RWPE2 (cell line): ENCODE data around the gene MS4A10.
"Not testable (repeated sequence)": the region's sequence is repeated elsewhere in the genome, so short reads cannot be mapped to it uniquely, and the experiment has no call there.

Experiments used
- ATAC-seq: fragments of 200-7000 bp; cut with Tn5 transposase; 3 replicates; pipeline ENCODE4 v1.9.1; 2021; ENCODE audit warnings: low read depth
- DNase-seq: peaks from one replicate; pipeline ENCODE4 v3.0.0-alpha.2; 2020; ENCODE audit warnings: low spot score
- H3K27ac ChIP-seq: fragments of 450-650 bp; 2 replicates; pipeline ENCODE4 v1.5.1; 2017; ENCODE audit warnings: mild to moderate bottlenecking; ENCODE audit not compliant: poor library complexity, severe bottlenecking
- H3K27me3 ChIP-seq: fragments of 250-450 bp; sonication (Bioruptor Pico); 2 replicates; pipeline ENCODE4 v1.5.1; 2021; ENCODE audit warnings: mild to moderate bottlenecking, moderate library complexity; ENCODE audit not compliant: insufficient read depth, poor library complexity, severe bottlenecking
- H3K36me3 ChIP-seq: fragments of 250-450 bp; sonication (Bioruptor Pico); 2 replicates; pipeline ENCODE4 v1.5.1; 2020; ENCODE audit warnings: low read depth, mild to moderate bottlenecking, moderate library complexity
- H3K4me1 ChIP-seq: fragments of 250-450 bp; sonication (Bioruptor Pico); 2 replicates; pipeline ENCODE4 v1.5.1; 2021; ENCODE audit warnings: mild to moderate bottlenecking, moderate library complexity; ENCODE audit not compliant: insufficient read depth, poor library complexity, severe bottlenecking
- H3K4me3 ChIP-seq: fragments of 250-450 bp; sonication (Bioruptor Pico); 2 replicates; pipeline ENCODE4 v1.5.1; 2021; ENCODE audit warnings: mild to moderate bottlenecking, moderate library complexity; ENCODE audit not compliant: severe bottlenecking
- H3K9me3 ChIP-seq: fragments of 250-450 bp; sonication (Bioruptor Pico); 2 replicates; pipeline ENCODE4 v1.5.1; 2021; ENCODE audit warnings: mild to moderate bottlenecking, moderate library complexity; ENCODE audit not compliant: severe bottlenecking
- TF ChIP-seq, protein P1 (sequence below): fragments of 450-650 bp; IDR thresholded peaks from one replicate; pipeline ENCODE4 v1.5.1; 2017; ENCODE audit warnings: mild to moderate bottlenecking, moderate library complexity; ENCODE audit not compliant: poor library complexity, severe bottlenecking

MS4A10 gene

DNA sequence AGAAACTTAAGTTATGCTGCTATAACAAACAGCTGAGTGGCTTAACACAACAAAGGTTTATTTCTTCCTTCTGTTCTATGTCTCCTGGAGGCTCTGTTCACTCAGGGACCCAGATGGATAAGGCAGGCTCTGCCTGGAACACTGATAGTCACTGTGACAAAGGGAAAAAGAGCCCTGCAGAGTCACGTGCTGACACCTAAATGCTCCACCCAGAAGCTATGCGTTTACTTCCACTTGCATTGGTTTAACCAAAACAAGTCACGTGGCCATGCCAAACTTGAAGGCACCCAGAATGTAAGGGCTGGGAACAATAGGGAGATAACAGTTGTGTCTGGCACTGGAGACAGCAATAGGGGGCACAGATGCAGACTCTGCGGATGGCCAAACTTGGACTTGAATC is 31.8 kb upstream of the MS4A10 start:
- no peaks in the 10 kb centered on the region for H3K27me3 ChIP-seq
- H3K27ac ChIP-seq: no peak overlapping the region
- no peaks in the 10 kb centered on the region for H3K9me3 ChIP-seq
- ATAC-seq (no peak), DNase-seq (no peak)
- no peaks in the 10 kb centered on the region for H3K4me1 ChIP-seq
- no peaks in the 10 kb centered on the region for H3K36me3 ChIP-seq
- TF ChIP-seq, protein P1, sequence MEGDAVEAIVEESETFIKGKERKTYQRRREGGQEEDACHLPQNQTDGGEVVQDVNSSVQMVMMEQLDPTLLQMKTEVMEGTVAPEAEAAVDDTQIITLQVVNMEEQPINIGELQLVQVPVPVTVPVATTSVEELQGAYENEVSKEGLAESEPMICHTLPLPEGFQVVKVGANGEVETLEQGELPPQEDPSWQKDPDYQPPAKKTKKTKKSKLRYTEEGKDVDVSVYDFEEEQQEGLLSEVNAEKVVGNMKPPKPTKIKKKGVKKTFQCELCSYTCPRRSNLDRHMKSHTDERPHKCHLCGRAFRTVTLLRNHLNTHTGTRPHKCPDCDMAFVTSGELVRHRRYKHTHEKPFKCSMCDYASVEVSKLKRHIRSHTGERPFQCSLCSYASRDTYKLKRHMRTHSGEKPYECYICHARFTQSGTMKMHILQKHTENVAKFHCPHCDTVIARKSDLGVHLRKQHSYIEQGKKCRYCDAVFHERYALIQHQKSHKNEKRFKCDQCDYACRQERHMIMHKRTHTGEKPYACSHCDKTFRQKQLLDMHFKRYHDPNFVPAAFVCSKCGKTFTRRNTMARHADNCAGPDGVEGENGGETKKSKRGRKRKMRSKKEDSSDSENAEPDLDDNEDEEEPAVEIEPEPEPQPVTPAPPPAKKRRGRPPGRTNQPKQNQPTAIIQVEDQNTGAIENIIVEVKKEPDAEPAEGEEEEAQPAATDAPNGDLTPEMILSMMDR: no peak
- no peak overlapping the region for H3K4me3 ChIP-seq

DNA sequence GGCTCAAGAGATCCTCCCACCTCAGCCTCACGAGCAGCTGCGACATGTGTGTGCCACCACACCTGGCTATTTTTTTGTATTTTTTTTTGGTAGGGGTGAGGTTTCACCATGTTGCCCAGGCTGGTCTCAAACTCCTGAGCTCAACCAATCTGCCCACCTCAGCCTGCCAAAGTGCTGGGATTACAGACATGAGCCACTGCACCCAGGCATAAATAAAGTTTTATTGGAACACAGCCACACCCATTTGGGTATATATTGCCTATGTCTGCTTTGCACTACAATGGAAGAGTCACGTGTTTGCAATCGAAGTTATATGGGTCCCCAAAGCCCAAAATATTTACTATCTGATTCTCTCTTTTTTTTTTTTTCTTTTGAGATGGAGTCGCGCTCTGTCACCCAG is 30.2 kb upstream of the MS4A10 start:
- no peak for ATAC-seq
- TF ChIP-seq, protein P1: no peak
- Histone ChIP-seq H3K27me3 (no peaks in the 10 kb centered on the region), H3K27ac (no peak overlapping the region), H3K4me1 (no peaks in the 10 kb centered on the region), H3K36me3 (no peaks in the 10 kb centered on the region), H3K4me3 (no peak overlapping the region), H3K9me3 (no peaks in the 10 kb centered on the region)
- no peak for DNase-seq

DNA sequence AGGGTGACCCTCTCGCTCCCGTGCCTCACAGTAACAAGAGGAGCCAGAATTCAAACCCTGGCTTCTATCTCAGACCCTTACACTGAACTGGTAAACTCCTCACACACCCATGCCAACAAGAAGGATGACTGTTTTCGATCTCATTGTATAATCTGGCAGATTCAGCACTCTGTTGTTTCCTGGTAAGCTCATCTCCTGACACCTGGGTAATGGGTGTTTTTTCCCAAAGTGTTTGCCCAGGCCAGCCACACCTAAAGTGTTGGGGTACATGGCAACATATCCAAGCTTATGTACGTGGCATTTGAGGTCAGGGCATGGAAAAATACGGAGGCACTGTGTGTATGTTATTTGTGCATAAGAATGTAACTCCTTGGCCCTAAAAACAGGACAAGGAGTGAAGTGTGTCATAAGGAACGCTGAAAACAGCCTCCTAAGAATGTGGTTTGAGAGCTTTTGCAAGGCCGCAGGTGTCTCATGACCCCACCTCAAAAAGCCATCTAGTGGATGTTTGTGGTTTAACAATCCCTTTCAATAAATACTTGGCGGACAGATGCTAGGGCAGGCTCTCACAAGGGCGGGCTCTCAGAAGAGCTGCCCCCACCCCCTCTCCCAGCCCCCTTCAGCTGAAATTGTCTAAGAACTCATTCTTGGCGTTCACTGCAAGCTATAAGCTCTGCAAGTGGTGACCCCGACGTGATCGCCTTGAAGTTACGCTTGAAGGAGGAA is 28.7 kb upstream of the MS4A10 start, which contains the start of gene MS4A15:
MS4A15 (plus strand) TSS at position 561 of the 726 bp plus-strand sequence. CDS start 6,867 bp downstream, outside the sequence.
- ATAC-seq: no peak
- no peak for DNase-seq
- H3K27me3 ChIP-seq: peaks cover 4% of the 10 kb centered on the region

DNA sequence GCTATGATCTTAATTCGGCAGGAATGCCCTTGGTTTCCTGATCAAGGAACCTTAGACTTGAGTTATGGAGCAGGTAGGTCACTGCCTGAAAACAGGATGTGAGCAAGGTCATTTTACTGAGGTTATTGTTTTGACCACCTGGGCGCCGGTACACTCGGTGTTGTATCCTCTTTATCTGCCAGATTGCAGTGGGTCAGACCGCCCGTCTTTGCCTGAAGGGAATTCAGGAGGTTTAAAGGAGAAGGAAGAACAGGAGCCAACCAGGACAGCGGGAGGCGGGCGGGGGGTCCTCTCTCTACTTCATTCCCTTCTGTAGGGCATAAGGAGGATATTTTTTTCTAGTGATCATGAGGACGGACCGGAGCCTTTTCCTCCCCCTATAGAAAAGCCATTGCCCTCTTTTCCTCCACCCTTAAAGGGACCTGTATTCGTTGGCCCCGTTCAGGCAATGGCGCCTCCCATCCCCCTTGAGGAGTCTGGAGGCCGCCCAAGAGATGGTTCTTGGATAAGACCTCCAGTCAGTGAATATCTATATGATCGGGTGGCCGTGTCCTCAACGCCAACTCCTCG is 27.8 kb upstream of the MS4A10 start:
- TF ChIP-seq, protein P1: no peak
- H3K4me3 ChIP-seq: no peak overlapping the region

More for the DNA sequence above, 28.7 kb upstream of the MS4A10 start, which contains the start of gene MS4A15:
- H3K27ac ChIP-seq: no peak within 1 kb of the TSS
- H3K4me1 ChIP-seq: no peaks in the 10 kb centered on the region
- H3K9me3 ChIP-seq: no peaks in the 10 kb centered on the region
- H3K4me3 ChIP-seq: no peak within 1 kb of the TSS
- TF ChIP-seq, protein P1: peak; percentile 29
- H3K36me3 ChIP-seq: no peaks in the 10 kb centered on the region

DNA sequence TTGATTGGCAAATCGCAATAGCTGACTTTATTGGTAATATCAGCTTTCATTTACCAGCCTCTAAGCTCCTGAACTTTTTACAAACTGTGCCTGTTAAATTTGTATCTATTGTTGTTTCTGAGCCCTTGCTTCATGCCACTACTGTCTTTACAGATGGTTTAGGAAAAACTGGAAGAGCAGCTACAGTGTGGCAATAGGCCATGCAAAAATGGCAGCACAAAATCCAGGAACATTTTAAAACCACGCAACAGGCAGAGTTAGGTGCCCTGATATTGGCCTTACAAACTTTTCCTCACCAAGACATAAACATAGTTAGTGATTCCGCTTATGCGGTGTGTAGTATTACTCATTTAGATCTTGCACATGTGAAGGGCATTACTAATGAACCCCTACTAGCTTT is 26.5 kb upstream of the MS4A10 start:
- H3K4me3 ChIP-seq, DNase-seq, H3K27ac ChIP-seq, H3K9me3 ChIP-seq, H3K36me3 ChIP-seq, H3K27me3 ChIP-seq, ATAC-seq, H3K4me1 ChIP-seq: not testable (repeated sequence)

More for the DNA sequence above, 27.8 kb upstream of the MS4A10 start:
- H3K27ac ChIP-seq: no peak overlapping the region
- H3K9me3 ChIP-seq: no peaks in the 10 kb centered on the region
- H3K27me3 ChIP-seq: peaks cover 4% of the 10 kb centered on the region
- H3K4me1 ChIP-seq: no peaks in the 10 kb centered on the region
- no peak for ATAC-seq
- no peak for DNase-seq
- H3K36me3 ChIP-seq: no peaks in the 10 kb centered on the region

DNA sequence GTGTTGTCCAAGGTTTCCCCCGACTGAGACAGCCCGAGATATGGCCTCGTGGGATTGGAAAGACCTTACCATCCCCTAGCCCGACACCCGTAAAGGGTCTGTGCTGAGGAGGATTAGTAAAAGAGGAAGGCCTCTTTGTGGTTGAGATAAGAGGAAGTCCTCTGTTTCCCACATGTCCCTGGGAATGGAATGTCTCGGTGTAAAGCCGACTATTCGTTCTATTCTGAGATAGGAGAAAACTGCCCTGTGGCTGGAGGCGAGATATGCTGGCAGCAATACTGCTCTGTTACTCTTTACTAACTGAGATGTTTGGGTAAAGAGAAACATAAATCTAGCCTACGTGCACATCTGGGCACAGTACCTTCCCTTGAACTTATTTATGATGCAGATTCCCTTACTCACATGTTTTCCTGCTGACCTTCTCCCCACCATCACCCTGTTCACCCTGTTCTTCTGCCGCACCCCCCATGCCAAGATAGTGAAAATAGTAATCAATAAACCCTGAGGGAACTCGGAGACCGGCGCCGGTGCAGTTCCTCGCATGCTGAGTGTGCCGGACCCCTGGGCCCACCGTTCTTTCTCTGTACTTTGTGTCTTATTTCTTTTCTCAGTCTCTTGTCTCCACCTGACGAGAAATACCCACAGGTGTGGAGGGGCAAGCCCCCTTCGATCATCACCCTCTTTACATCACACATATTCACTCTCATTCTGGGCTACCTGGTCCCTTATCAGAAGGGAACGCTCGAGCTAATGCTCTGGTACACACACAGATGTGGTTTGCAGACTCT is 25.5 kb upstream of the MS4A10 start:
- DNase-seq, H3K4me3 ChIP-seq, H3K4me1 ChIP-seq, ATAC-seq, H3K9me3 ChIP-seq, H3K27me3 ChIP-seq, H3K27ac ChIP-seq, H3K36me3 ChIP-seq: not testable (repeated sequence)
